Cardiac fibroblast (primary cell): ENCODE data around the gene UBE2E2.

Source experiments
- DNase-seq, 2 donors: peaks; one replicate each; pipeline versions ENCODE4 v3.0.0 to v3.0.0-alpha.2; 2010; ENCODE audit warnings: low read depth in 2 of 2
- H3K4me3 ChIP-seq, 2 donors: replicated peaks in 1 of 2; 1 replicate in 1 of 2; 2 replicates in 1 of 2; pipeline ENCODE4 v1.5.1; 2011; ENCODE audit warnings: low read depth in 2 of 2, low read length in 2 of 2, mild to moderate bottlenecking in 2 of 2, moderate library complexity in 1 of 2
- CTCF ChIP-seq: IDR thresholded peaks from one replicate; pipeline ENCODE4 v1.5.1; 2011; ENCODE audit warnings: low read depth, mild to moderate bottlenecking, low read length, inconsistent platforms

Gene UBE2E2

GRCh38 chr3:23387286-23387918, 184.3 kb downstream of the UBE2E2 start:
- DNase-seq = no peak
- TF ChIP-seq CTCF = no peak
- H3K4me3 ChIP-seq = no peak overlapping the region

- TF ChIP-seq CTCF = no peak
- no peak for DNase-seq
- H3K4me3 ChIP-seq = no peak overlapping the region
Observed at GRCh38 chr3:23389089-23389488, 186.0 kb downstream of the UBE2E2 start.

- TF ChIP-seq CTCF = no peak
- no peak for DNase-seq
- no peak overlapping the region for H3K4me3 ChIP-seq
Observed at GRCh38 chr3:23389686-23390085, 186.6 kb downstream of the UBE2E2 start.

GRCh38 chr3:23390446-23390845, 187.3 kb downstream of the UBE2E2 start:
- no peak for DNase-seq
- TF ChIP-seq CTCF = no peak
- H3K4me3 ChIP-seq = no peak overlapping the region

GRCh38 chr3:23390989-23391553, 187.9 kb downstream of the UBE2E2 start:
- TF ChIP-seq CTCF = no peak
- H3K4me3 ChIP-seq = no peak overlapping the region
- DNase-seq = no peak

GRCh38 chr3:23395115-23395514, 192.0 kb downstream of the UBE2E2 start:
- DNase-seq = no peak
- TF ChIP-seq CTCF = no peak
- H3K4me3 ChIP-seq = no peak overlapping the region

- DNase-seq = peak; percentile 6 to 13
- H3K4me3 ChIP-seq = no peak overlapping the region
- no peak for TF ChIP-seq CTCF
Observed at GRCh38 chr3:23396746-23397145, 193.6 kb downstream of the UBE2E2 start.
